ENCODE measurements around the gene MTERF4.

Gene MTERF4

DNA sequence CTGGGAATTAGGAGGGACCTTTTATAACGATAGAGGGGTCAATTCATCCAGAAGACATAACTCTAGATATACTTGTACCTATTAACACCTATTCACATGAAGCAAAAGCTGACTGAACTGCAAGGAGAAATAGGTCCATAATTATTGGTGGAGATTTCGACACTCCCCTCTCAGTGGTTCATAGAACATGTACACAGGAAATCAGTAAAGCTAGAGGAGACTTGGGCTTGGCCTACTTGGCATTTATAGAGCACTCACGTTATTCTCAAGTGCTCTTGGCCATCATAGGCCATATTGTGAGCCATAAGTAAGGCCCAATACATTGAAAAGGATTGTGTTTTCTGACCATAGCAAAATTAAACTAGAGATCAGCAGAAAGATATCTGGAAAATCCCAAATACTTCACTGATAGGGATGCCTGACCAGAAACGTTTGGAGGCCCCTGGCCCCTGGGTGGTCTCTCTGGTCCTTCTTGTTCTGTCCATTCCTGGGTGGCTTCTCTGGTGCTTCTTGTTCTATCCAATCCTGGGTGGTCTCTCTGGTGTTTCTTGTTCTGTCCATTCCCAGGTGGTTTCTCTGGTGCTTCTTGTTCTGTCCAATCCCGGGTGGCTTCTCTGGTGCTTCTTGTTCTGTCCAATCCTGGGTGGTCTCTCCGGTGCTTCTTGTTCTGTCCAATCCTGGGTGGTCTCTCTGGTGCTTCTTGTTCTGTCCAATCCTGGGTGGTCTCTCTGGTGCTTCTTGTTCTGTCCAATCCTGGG, 54.7 kb downstream of the MTERF4 start:
- DNase-seq = no peak
